H9 (cell line): Measurements from ENCODE around the gene HNF1B. TPM values are rescaled to one million over a fixed set of nuclear protein-coding genes. Genes with fewer than 3 reads are reported as not detected.

Experiments
- DNase-seq: peaks from one replicate; pipeline ENCODE4 v3.0.0-alpha.2; 2017
- H2AFZ ChIP-seq: one replicate; pipeline ENCODE4 v1.6.1; 2013; ENCODE audit warnings: mild to moderate bottlenecking, low read length, control low read depth, moderate library complexity
- H2AK5ac ChIP-seq: 2 replicates; pipeline ENCODE4 v1.6.1; 2013; ENCODE audit warnings: low read length, control low read depth, mixed read lengths; ENCODE audit not compliant: insufficient read length
- H2BK120ac ChIP-seq: one replicate; pipeline ENCODE4 v1.6.1; 2013; ENCODE audit warnings: low read depth, mild to moderate bottlenecking, low read length, control low read depth, inconsistent platforms; ENCODE audit not compliant: poor library complexity, severe bottlenecking
- H2BK12ac ChIP-seq: 2 replicates; pipeline ENCODE4 v1.6.1; 2013; ENCODE audit warnings: low read length, control low read depth, mixed read lengths, low read depth; ENCODE audit not compliant: insufficient read length
- H2BK15ac ChIP-seq: 2 replicates; pipeline ENCODE4 v1.6.1; 2013; ENCODE audit warnings: low read depth, low read length, control low read depth
- H2BK20ac ChIP-seq: one replicate; pipeline ENCODE4 v1.6.1; 2013; ENCODE audit warnings: low read depth, mild to moderate bottlenecking, low read length, control low read depth, inconsistent platforms; ENCODE audit not compliant: poor library complexity, severe bottlenecking
- H2BK5ac ChIP-seq: 2 replicates; pipeline ENCODE4 v1.6.1; 2013; ENCODE audit warnings: low read length, control low read depth, mixed read lengths; ENCODE audit not compliant: insufficient read length
- H3K14ac ChIP-seq: 2 replicates; pipeline ENCODE4 v1.6.1; 2013; ENCODE audit warnings: low read length, control low read depth; ENCODE audit not compliant: insufficient read depth
- H3K18ac ChIP-seq: 2 replicates; pipeline ENCODE4 v1.6.1; 2013; ENCODE audit warnings: low read depth, mild to moderate bottlenecking, mixed read lengths, low read length, control low read depth; ENCODE audit not compliant: insufficient read length
- H3K23ac ChIP-seq: 2 replicates; pipeline ENCODE4 v1.6.1; 2013; ENCODE audit warnings: low read length, control low read depth, mixed read lengths, low read depth; ENCODE audit not compliant: insufficient read length
- H3K23me2 ChIP-seq: 2 replicates; pipeline ENCODE4 v1.6.1; 2013; ENCODE audit warnings: low read depth, mild to moderate bottlenecking, mixed read lengths, low read length, control low read depth; ENCODE audit not compliant: insufficient read length, poor library complexity, severe bottlenecking
- H3K27ac ChIP-seq: 2 replicates; pipeline ENCODE4 v1.5.1; 2013; ENCODE audit warnings: low read length, control low read depth, mixed read lengths, low read depth; ENCODE audit not compliant: insufficient read length
- H3K27me3 ChIP-seq: 2 replicates; pipeline ENCODE4 v1.6.1; 2013; ENCODE audit warnings: low read length, control low read depth, inconsistent platforms; ENCODE audit not compliant: insufficient read depth
- H3K4ac ChIP-seq: 2 replicates; pipeline ENCODE4 v1.6.1; 2013; ENCODE audit warnings: low read depth, mild to moderate bottlenecking, control low read depth, inconsistent platforms, low read length, moderate library complexity
- H3K4me1 ChIP-seq: 2 replicates; pipeline ENCODE4 v1.6.1; 2013; ENCODE audit warnings: low read length, control low read depth, inconsistent platforms; ENCODE audit not compliant: insufficient read depth
- H3K4me2 ChIP-seq: 2 replicates; pipeline ENCODE4 v1.6.1; 2013; ENCODE audit warnings: low read length, control low read depth, mixed read lengths; ENCODE audit not compliant: insufficient read length, insufficient read depth
- H3K56ac ChIP-seq: 2 replicates; pipeline ENCODE4 v1.6.1; 2013; ENCODE audit warnings: low read depth, mild to moderate bottlenecking, mixed read lengths, low read length, control low read depth; ENCODE audit not compliant: insufficient read length
- H3K79me1 ChIP-seq: 2 replicates; pipeline ENCODE4 v1.6.1; 2013; ENCODE audit warnings: low read depth, mild to moderate bottlenecking, moderate library complexity, low read length, control low read depth, inconsistent platforms; ENCODE audit not compliant: insufficient read depth, poor library complexity, severe bottlenecking
- H3K79me2 ChIP-seq: 2 replicates; pipeline ENCODE4 v1.6.1; 2013; ENCODE audit warnings: low read length, control low read depth, inconsistent platforms; ENCODE audit not compliant: insufficient read depth
- H3K9ac ChIP-seq: 2 replicates; pipeline ENCODE4 v1.6.1; 2013; ENCODE audit warnings: low read length, control low read depth, mixed read lengths; ENCODE audit not compliant: insufficient read length; ENCODE audit errors: extremely low read depth
- H3K9me3 ChIP-seq: one replicate; pipeline ENCODE4 v1.6.1; 2013; ENCODE audit warnings: low read depth, low read length, inconsistent platforms; ENCODE audit not compliant: control insufficient read depth
- H3T11ph ChIP-seq: one replicate; pipeline ENCODE4 v1.6.1; 2013; ENCODE audit warnings: mild to moderate bottlenecking, low read length, control low read depth, inconsistent platforms
- H4K20me1 ChIP-seq: one replicate; pipeline ENCODE4 v1.6.1; 2013; ENCODE audit not compliant: control insufficient read depth, insufficient read length, insufficient read depth
- H4K5ac ChIP-seq: 2 replicates; pipeline ENCODE4 v1.6.1; 2013; ENCODE audit warnings: low read depth, mild to moderate bottlenecking, mixed read lengths, low read length, control low read depth; ENCODE audit not compliant: insufficient read length
- H4K8ac ChIP-seq: replicated peaks from 2 replicates; pipeline ENCODE4 v1.6.1; 2013; ENCODE audit warnings: low read length, control low read depth, mixed read lengths, low read depth; ENCODE audit not compliant: insufficient read length
- H4K91ac ChIP-seq: 2 replicates; pipeline ENCODE4 v1.6.1; 2013; ENCODE audit warnings: low read depth, mild to moderate bottlenecking, moderate library complexity, mixed read lengths, low read length, control low read depth; ENCODE audit not compliant: insufficient read length
- H3K27ac Mint-ChIP-seq, 3 experiments: 2 replicates in 2 of 3; 3 replicates in 1 of 3; pipeline ENCODE4 v1.8.0; 2020 to 2021; ENCODE audit warnings: mixed read lengths in 3 of 3, mild to moderate bottlenecking in 1 of 3, moderate library complexity in 1 of 3
- H3K27me3 Mint-ChIP-seq: 2 replicates; pipeline ENCODE4 v1.8.0; 2021; ENCODE audit warnings: low read depth, mild to moderate bottlenecking, moderate library complexity, mixed read lengths
- H3K36me3 Mint-ChIP-seq, 3 experiments: 2 replicates in 2 of 3; 3 replicates in 1 of 3; pipeline ENCODE4 v1.8.0; 2020 to 2021; ENCODE audit warnings: low read depth in 3 of 3, mixed read lengths in 3 of 3; ENCODE audit not compliant: insufficient read depth in 1 of 3
- H3K4me1 Mint-ChIP-seq, 2 experiments: 2 replicates each; pipeline ENCODE4 v1.8.0; 2020; ENCODE audit warnings: mixed read lengths in 2 of 2
- H3K4me3 Mint-ChIP-seq, 2 experiments: 2 replicates in 1 of 2; 3 replicates in 1 of 2; pipeline ENCODE4 v1.8.0; 2020 to 2021; ENCODE audit warnings: mild to moderate bottlenecking in 2 of 2, mixed read lengths in 2 of 2, moderate library complexity in 1 of 2
- H3K9me3 Mint-ChIP-seq, 2 experiments: 2 replicates in 1 of 2; 3 replicates in 1 of 2; pipeline ENCODE4 v1.8.0; 2020; ENCODE audit warnings: mild to moderate bottlenecking in 2 of 2, mixed read lengths in 2 of 2, moderate library complexity in 1 of 2
- CTCF ChIP-seq: fragments of 200-600 bp; sonication (generic); conservative IDR thresholded peaks from 3 replicates; pipeline ENCODE4 v1.8.0; 2021; ENCODE audit warnings: antibody characterized with exemption, mild to moderate bottlenecking
- WGBS: extraction: QIAGEN DNeasy Blood & Tissue Kit; methylation state at CpG from one replicate; pipeline ENCODE4 v1.1.7; 2013; ENCODE audit warnings: missing lambda C conversion rate, low lambda C conversion rate, mixed read lengths; ENCODE audit not compliant: insufficient read length; ENCODE audit errors: extremely low coverage; 5-methylcytosine and 5-hydroxymethylcytosine counted together
- total RNA-seq: library from RNA; stranded (reverse); gene quantifications from 2 replicates; pipeline ENCODE4 v1.2.1, GENCODE V29; 2021

HNF1B gene
- total RNA-seq, 1 experiment from 2014 or later, result not detected

- no peak overlapping the region for H2BK12ac ChIP-seq
- H3K56ac ChIP-seq, result no peak overlapping the region
- no peaks in the 10 kb centered on the region for H4K20me1 ChIP-seq
- no peak overlapping the region for H3K18ac ChIP-seq
- H2BK15ac ChIP-seq, result no peak overlapping the region
- H3K9me3 ChIP-seq, result peaks cover 11% of the 10 kb centered on the region
- no peak overlapping the region for H2BK20ac ChIP-seq
- peaks cover 0 to 5% (median 0%) of the 10 kb centered on the region in 3 experiments; a peak in 1 of 7 replicates for H3K36me3 Mint-ChIP-seq
- H3K4ac ChIP-seq, result no peak overlapping the region
- no peak overlapping the region for H3K9ac ChIP-seq
- TF ChIP-seq CTCF, result no peak
- H2BK5ac ChIP-seq, result no peak overlapping the region
- H3K79me1 ChIP-seq, result no peaks in the 10 kb centered on the region
- no peaks in the 10 kb centered on the region for H3K27me3 ChIP-seq
- H3K23me2 ChIP-seq, result no peaks in the 10 kb centered on the region
- no peaks in the 10 kb centered on the region for H3K4me1 Mint-ChIP-seq
- DNase-seq, result no peak
- no peaks in the 10 kb centered on the region for H3K79me2 ChIP-seq
- H3K27ac Mint-ChIP-seq, result no peak overlapping the region
- peaks cover 12% of the 10 kb centered on the region for H3K27me3 Mint-ChIP-seq
- H4K91ac ChIP-seq, result no peak overlapping the region
- H2BK120ac ChIP-seq, result no peak overlapping the region
- WGBS, result no CpG with 5 or more reads among the region's 2 CpGs
- no peak overlapping the region for H4K8ac ChIP-seq
- H3K23ac ChIP-seq, result no peak overlapping the region
- no peak overlapping the region for H3K4me2 ChIP-seq
- H2AFZ ChIP-seq, result no peak overlapping the region
- H3K9me3 Mint-ChIP-seq, result peaks cover 8 to 10% of the 10 kb centered on the region in 2 experiments
- no peak overlapping the region for H3K14ac ChIP-seq
- H3K4me3 Mint-ChIP-seq, result no peak overlapping the region
- no peak overlapping the region for H4K5ac ChIP-seq
- no peak overlapping the region for H3T11ph ChIP-seq
- no peak overlapping the region for H2AK5ac ChIP-seq
- H3K4me1 ChIP-seq, result no peaks in the 10 kb centered on the region
- no peak overlapping the region for H3K27ac ChIP-seq
These were observed 28.1 kb upstream of the HNF1B start for GRCh38 chr17:37772982-37773381.
